Heart left ventricle (tissue), 16 donors: ENCODE data around the gene ASCC3. TPM values are rescaled to one million over a fixed set of nuclear protein-coding genes. Genes with fewer than 3 reads are reported as not detected.

Source experiments
- ATAC-seq, 4 donors: fragments of 200-7000 bp; cut with Tn5 transposase; one replicate each; pipeline ENCODE4 v1.9.1; 2020 to 2022; ENCODE audit warnings: moderate library complexity in 4 of 4, mild to moderate bottlenecking in 3 of 4, moderate number of reproducible peaks in 1 of 4
- DNase-seq, 5 donors: peaks; one replicate each; pipeline ENCODE4 v3.0.0-alpha.2; 2020
- H3K27ac ChIP-seq, 12 donors: fragments of 200-600 bp; sonication (generic) in 4 of 12; one replicate each; pipeline versions ENCODE4 v1.5.0 to v1.8.0; 2016 to 2022; ENCODE audit warnings: mild to moderate bottlenecking in 2 of 12
- H3K27me3 ChIP-seq, 9 donors: fragments of 200-600 bp; sonication (generic) in 2 of 9; one replicate each; pipeline versions ENCODE4 v1.5.1 to v1.8.0; 2016 to 2022; ENCODE audit warnings: mild to moderate bottlenecking in 3 of 9
- H3K36me3 ChIP-seq, 9 donors: fragments of 200-600 bp; sonication (generic) in 2 of 9; one replicate each; pipeline versions ENCODE4 v1.5.0 to v1.8.0; 2018 to 2022; ENCODE audit warnings: mild to moderate bottlenecking in 2 of 9
- H3K4me1 ChIP-seq, 12 donors: fragments of 200-600 bp; sonication (generic) in 4 of 12; one replicate each; pipeline versions ENCODE4 v1.5.0 to v1.8.0; 2016 to 2022; ENCODE audit warnings: mild to moderate bottlenecking in 3 of 12
- H3K4me3 ChIP-seq, 12 donors: fragments of 200-600 bp; sonication (generic) in 4 of 12; one replicate each; pipeline versions ENCODE4 v1.5.0 to v1.8.0; 2017 to 2022; ENCODE audit warnings: mild to moderate bottlenecking in 9 of 12, moderate library complexity in 4 of 12
- H3K9me3 ChIP-seq, 12 donors: fragments of 200-600 bp; sonication (generic) in 4 of 12; one replicate each; pipeline versions ENCODE4 v1.5.0 to v1.8.0; 2016 to 2022; ENCODE audit warnings: mild to moderate bottlenecking in 1 of 12
- POLR2A ChIP-seq, 2 donors: fragments of 450-650 bp; IDR thresholded peaks; one replicate each; pipeline ENCODE4 v1.6.1; 2017; ENCODE audit warnings: antibody characterized with exemption in 2 of 2, mild to moderate bottlenecking in 2 of 2, moderate library complexity in 2 of 2
- WGBS, 4 donors: extraction: QIAGEN DNeasy Blood & Tissue Kit in 2 of 4; methylation state at CpG; one replicate each; pipeline versions ENCODE4 v1.1.5 to v1.1.7; 2013 to 2018; 5-methylcytosine and 5-hydroxymethylcytosine counted together
- intact Hi-C, 10 donors: fragments of 100-400 bp; cut with DNase I; formaldehyde crosslinking; loops; one replicate each; pipeline versions ENCODE4 v1.11.1 to v1.14.2; 2022
- polyA plus RNA-seq, 2 donors: library from polyadenylated mRNA; stranded (reverse); fragments of 200-250 nt; gene quantifications; one replicate each; pipeline ENCODE4 v1.2.3, GENCODE V29; 2013
- total RNA-seq, 9 donors: library from RNA; depleted of rRNA in 2 of 9; stranded (reverse); fragments of >200 nt in 2 of 9; fragmentation: NEBNext Ultra II Directional in 3 of 9; extraction: Animal tissue kit (Norgen Biotek cat#: 25700) in 3 of 9; gene quantifications; one replicate each; pipeline versions ENCODE4 v1.1.0 to v1.2.4, GENCODE V29; 2016 to 2023
- TF ChIP-seq, protein P1 (sequence below), 12 donors: fragments of 200-600 bp; sonication (generic) in 4 of 12; IDR thresholded peaks; one replicate each; pipeline versions ENCODE4 v1.5.0 to v1.8.0; 2018 to 2022; ENCODE audit warnings: antibody characterized with exemption in 12 of 12, mild to moderate bottlenecking in 5 of 12
- donor health status: ischemic (EF 13 %, LVEDD 7.1; RV severe dilation, severe dysfunction).
- donor health status: healthy with polysubstance abuse.
- donor health status: DM: no; HTN: yes; CAD: no.
- donor health status: DM: no; HTN: no; CAD: no.
- donor health status: ischemic (EF 25% LVEDD 6.9; RV normal size, moderate dysfunction).
- donor health status: ischemic (EF 25% LVEDD 5.7; RV mildly dilated, moderate dysfunction).
- donor health status: healthy.
- donor health status: DM: yes; HTN: yes; CAD: no.
- donor health status: ischemic (EF 35%, LVEDD 5.7; RV mildly dilated, moderate dysfunction).
- donor health status: nonischemic (EF 11% LVEDD 7.7; RV severe dilation, severe dysfunction).
- donor health status: DM: yes; HTN: yes; CAD: no.
- donor health status: PGD.
- donor health status: ischemic (EF 29% LVEDD 5.4; RV normal size, mild dysfunction).
- donor health status: nonischemic (EF 23%, LVEDD 6.1; RV moderate dilation, normal function).

The ASCC3 gene
- total and polyA plus RNA-seq, 11 donors: 3.4 to 29.2 (median 15.0) TPM

DNA sequence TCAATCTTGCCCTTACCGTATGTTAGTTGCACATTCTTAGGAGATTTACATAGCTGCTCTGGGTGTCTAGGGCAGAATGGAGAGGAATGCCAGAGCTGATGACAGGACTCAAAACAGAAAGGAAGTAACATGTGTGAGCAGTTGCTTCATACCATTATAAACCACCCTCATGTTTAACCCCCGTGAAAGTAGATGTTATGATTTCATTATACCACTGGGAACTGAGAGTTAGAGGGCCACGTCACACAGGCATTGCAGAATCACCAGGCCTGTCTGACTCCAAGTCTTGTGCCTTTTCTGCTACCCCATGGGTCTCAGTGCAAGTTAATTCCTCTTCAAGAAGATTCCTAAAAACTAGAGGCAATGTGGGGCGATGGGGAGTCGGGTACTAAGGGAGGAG lies 392.9 kb downstream of the ASCC3 start:
- peaks cover 0 to 30% (median 3%) of the 10 kb centered on the region in 9 donors for H3K27me3 ChIP-seq
- no peaks in the 10 kb centered on the region for H3K36me3 ChIP-seq
- no peak overlapping the region for H3K4me3 ChIP-seq
- H3K9me3 ChIP-seq: no peaks in the 10 kb centered on the region
- DNase-seq: no peak
- intact Hi-C loops: loop anchor here in 3 of 10 donors (10.0 kb wide), 1 partner anchor 483 kb away; no protein-coding TSS in a partner anchor
- H3K4me1 ChIP-seq: no peaks in the 10 kb centered on the region
- no peak for ATAC-seq
- TF ChIP-seq POLR2A (IDR thresholded peaks at IDR 0.05): no peak
- TF ChIP-seq, protein P1, sequence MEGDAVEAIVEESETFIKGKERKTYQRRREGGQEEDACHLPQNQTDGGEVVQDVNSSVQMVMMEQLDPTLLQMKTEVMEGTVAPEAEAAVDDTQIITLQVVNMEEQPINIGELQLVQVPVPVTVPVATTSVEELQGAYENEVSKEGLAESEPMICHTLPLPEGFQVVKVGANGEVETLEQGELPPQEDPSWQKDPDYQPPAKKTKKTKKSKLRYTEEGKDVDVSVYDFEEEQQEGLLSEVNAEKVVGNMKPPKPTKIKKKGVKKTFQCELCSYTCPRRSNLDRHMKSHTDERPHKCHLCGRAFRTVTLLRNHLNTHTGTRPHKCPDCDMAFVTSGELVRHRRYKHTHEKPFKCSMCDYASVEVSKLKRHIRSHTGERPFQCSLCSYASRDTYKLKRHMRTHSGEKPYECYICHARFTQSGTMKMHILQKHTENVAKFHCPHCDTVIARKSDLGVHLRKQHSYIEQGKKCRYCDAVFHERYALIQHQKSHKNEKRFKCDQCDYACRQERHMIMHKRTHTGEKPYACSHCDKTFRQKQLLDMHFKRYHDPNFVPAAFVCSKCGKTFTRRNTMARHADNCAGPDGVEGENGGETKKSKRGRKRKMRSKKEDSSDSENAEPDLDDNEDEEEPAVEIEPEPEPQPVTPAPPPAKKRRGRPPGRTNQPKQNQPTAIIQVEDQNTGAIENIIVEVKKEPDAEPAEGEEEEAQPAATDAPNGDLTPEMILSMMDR (IDR thresholded peaks at IDR 0.05): no peak
- 65 to 80% (median 68%) methylated on average over 5 of the region's 5 CpGs for WGBS, 4 donors
- H3K27ac ChIP-seq: no peak overlapping the region

DNA sequence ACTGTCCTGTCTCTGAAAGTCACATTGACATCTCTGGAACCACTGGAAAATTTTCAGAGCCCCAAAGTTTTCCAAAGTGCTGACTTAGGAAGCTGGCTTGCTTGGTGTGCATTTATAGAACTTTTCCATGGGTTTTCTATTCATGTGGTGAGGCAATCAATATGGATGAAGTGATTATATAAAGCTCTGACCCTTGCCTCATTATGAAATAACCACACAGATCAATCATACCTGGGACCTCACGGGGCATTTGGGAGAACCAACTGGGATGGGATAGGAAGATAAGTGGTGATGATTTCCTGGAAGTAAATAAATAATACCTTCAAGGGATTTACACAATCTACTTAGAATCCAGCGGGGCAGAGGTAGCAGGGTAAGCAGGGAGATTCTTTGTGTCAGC lies 393.5 kb downstream of the ASCC3 start:
- H3K4me1 ChIP-seq: no peaks in the 10 kb centered on the region
- 86 to 95% (median 91%) methylated on average over 2 of the region's 2 CpGs for WGBS, 4 donors
- peaks cover 0 to 24% (median 2%) of the 10 kb centered on the region in 9 donors for H3K27me3 ChIP-seq
- ATAC-seq: no peak
- no peaks in the 10 kb centered on the region for H3K36me3 ChIP-seq
- no peak overlapping the region for H3K4me3 ChIP-seq
- no peaks in the 10 kb centered on the region for H3K9me3 ChIP-seq
- TF ChIP-seq, protein P1 (IDR thresholded peaks at IDR 0.05): no peak
- TF ChIP-seq POLR2A (IDR thresholded peaks at IDR 0.05): no peak
- no peak overlapping the region for H3K27ac ChIP-seq
- no peak for DNase-seq
- intact Hi-C loops: loop anchor here in 3 of 10 donors (10.0 kb wide), 1 partner anchor 483 kb away; no protein-coding TSS in a partner anchor

DNA sequence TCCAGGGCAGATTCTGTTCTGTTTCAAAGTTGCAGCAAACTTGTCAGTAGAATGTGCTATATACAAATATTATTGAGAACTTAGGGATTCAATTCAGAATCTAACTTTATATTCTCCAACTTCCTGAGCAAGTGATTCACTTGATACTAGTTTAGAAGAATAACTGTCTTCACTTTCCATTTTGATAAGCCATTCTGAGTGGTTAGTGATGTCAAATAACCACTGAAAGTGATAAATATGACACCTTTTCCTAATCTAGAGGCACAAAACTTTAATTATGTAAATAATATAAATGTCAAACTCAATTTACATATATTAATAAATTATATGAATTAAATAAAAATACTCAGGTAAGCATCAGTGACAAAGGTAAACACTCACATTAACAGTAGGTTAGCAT lies 395.9 kb downstream of the ASCC3 start:
- Histone ChIP-seq H3K9me3 (no peaks in the 10 kb centered on the region), H3K27ac (no peak overlapping the region), H3K27me3 (peaks cover 0 to 20% (median 0%) of the 10 kb centered on the region in 9 donors), H3K4me1 (no peaks in the 10 kb centered on the region), H3K36me3 (no peaks in the 10 kb centered on the region), H3K4me3 (no peak overlapping the region)
- ATAC-seq (no peak), DNase-seq (no peak)
- TF ChIP-seq POLR2A (IDR thresholded peaks at IDR 0.05): no peak
- TF ChIP-seq, protein P1 (IDR thresholded peaks at IDR 0.05): no peak
- intact Hi-C loops: loop anchor here in 3 of 10 donors (10.0 kb wide), 1 partner anchor 480 kb away; no protein-coding TSS in a partner anchor

- intact Hi-C loops: loop anchor here in 5 of 10 donors (5.0 to 10.0 kb wide), 2 partner anchors 367 to 480 kb away; no protein-coding TSS in a partner anchor
- H3K27ac ChIP-seq: no peak overlapping the region
- 81 to 88% (median 82%) methylated on average over 5 of the region's 5 CpGs for WGBS, 4 donors
- no peaks in the 10 kb centered on the region for H3K9me3 ChIP-seq
- peaks cover 0 to 20% (median 0%) of the 10 kb centered on the region in 9 donors for H3K27me3 ChIP-seq
- no peaks in the 10 kb centered on the region for H3K36me3 ChIP-seq
- no peak for ATAC-seq
- H3K4me1 ChIP-seq: no peaks in the 10 kb centered on the region
- DNase-seq: no peak
- TF ChIP-seq, protein P1 (IDR thresholded peaks at IDR 0.05): no peak
- TF ChIP-seq POLR2A (IDR thresholded peaks at IDR 0.05): no peak
- H3K4me3 ChIP-seq: no peak overlapping the region
Observed at GRCh38 chr6:100484474-100484873, 396.7 kb downstream of the ASCC3 start.
